Testis (tissue), 2 donors: ENCODE data around the gene GLG1.
"Not testable (repeated sequence)": the region's sequence is repeated elsewhere in the genome, so short reads cannot be mapped to it uniquely, and the experiment has no call there.

Source experiments
- POLR2A ChIP-seq: fragments of 450-650 bp; IDR thresholded peaks from one replicate; pipeline ENCODE4 v1.6.1; 2017; ENCODE audit warnings: antibody characterized with exemption, mild to moderate bottlenecking, moderate library complexity
- TF ChIP-seq, protein P1 (sequence below), 3 experiments: fragments of 450-650 bp in 2 of 3; fragments of 200-600 bp in 1 of 3; sonication (generic) in 1 of 3; IDR thresholded peaks; one replicate each; pipeline ENCODE4 v1.5.1; 2016 to 2019; ENCODE audit warnings: antibody characterized with exemption in 3 of 3, mild to moderate bottlenecking in 2 of 3, moderate library complexity in 1 of 3

DNA sequence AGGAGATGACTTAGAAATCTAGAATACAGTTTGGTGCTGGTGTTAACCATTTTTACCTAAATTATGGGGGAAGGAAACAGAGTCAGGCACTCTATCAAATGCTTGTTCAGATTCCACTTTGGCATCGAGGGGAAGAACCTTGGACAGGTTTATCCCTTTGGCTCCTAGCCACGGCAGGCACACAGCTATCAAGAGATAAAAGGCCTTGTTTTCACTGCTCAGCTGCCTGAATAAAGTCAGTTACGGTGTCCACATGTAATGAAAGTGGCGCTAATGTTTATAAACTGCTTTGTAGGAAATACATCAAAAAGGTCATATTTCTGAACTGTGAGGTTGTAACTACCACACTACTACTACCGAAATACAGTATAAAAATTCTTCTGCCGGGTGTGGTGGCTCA is 66.3 kb downstream of the GLG1 start:
- TF ChIP-seq, protein P1, sequence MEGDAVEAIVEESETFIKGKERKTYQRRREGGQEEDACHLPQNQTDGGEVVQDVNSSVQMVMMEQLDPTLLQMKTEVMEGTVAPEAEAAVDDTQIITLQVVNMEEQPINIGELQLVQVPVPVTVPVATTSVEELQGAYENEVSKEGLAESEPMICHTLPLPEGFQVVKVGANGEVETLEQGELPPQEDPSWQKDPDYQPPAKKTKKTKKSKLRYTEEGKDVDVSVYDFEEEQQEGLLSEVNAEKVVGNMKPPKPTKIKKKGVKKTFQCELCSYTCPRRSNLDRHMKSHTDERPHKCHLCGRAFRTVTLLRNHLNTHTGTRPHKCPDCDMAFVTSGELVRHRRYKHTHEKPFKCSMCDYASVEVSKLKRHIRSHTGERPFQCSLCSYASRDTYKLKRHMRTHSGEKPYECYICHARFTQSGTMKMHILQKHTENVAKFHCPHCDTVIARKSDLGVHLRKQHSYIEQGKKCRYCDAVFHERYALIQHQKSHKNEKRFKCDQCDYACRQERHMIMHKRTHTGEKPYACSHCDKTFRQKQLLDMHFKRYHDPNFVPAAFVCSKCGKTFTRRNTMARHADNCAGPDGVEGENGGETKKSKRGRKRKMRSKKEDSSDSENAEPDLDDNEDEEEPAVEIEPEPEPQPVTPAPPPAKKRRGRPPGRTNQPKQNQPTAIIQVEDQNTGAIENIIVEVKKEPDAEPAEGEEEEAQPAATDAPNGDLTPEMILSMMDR (IDR thresholded peaks at IDR 0.05), result not testable (repeated sequence)
- not testable (repeated sequence) for TF ChIP-seq POLR2A
